Breast epithelium (tissue), 3 donors: ENCODE data around the gene SMIM5.

ENCODE experiments used
- CTCF ChIP-seq, 3 donors: fragments of 450-650 bp; IDR thresholded peaks; one replicate each; pipeline ENCODE4 v1.5.1; 2016 to 2017; ENCODE audit warnings: antibody characterized with exemption in 3 of 3, mild to moderate bottlenecking in 3 of 3, moderate library complexity in 3 of 3
- POLR2A ChIP-seq: fragments of 450-650 bp; IDR thresholded peaks from one replicate; pipeline ENCODE4 v1.6.1; 2016; ENCODE audit warnings: antibody characterized with exemption, mild to moderate bottlenecking, moderate library complexity
- POLR2AphosphoS5 ChIP-seq, 3 donors: sonication (generic); formaldehyde crosslinking; IDR thresholded peaks; one replicate each; pipeline ENCODE4 v1.6.1; 2017; ENCODE audit warnings: antibody characterized with exemption in 3 of 3

GRCh38 chr17:75639771-75640555 is 6.7 kb downstream of the SMIM5 start:
- TF ChIP-seq POLR2A (no peak), POLR2AphosphoS5 (IDR thresholded peaks at IDR 0.05) (no peak), CTCF (IDR thresholded peaks at IDR 0.05) (peak; percentile 19 to 67 (median 40))
